GM23338 (cell line): Measurements from ENCODE around the gene MAPKAPK2. TPM values are rescaled to one million over a fixed set of nuclear protein-coding genes. Genes with fewer than 3 reads are reported as not detected.

Source experiments
- ATAC-seq: fragments of 200-7000 bp; cut with Tn5 transposase; 3 replicates; pipeline ENCODE4 v1.9.1; 2020
- DNase-seq: peaks from one replicate; pipeline ENCODE4 v3.0.0-alpha.2; 2015; ENCODE audit warnings: low spot score
- H2AFZ ChIP-seq: fragments of 200-600 bp; sonication (generic); 2 replicates; pipeline ENCODE4 v1.8.0; 2016; ENCODE audit warnings: antibody characterized with exemption, mild to moderate bottlenecking, moderate library complexity
- H3F3A ChIP-seq: fragments of 200-600 bp; sonication (generic); replicated peaks from 2 replicates; pipeline ENCODE4 v1.8.0; 2017; ENCODE audit warnings: antibody characterized with exemption, mixed run types, low read depth
- H3K27ac ChIP-seq: fragments of 200-600 bp; sonication (generic); 2 replicates; pipeline ENCODE4 v1.6.1; 2016; ENCODE audit warnings: low read depth
- H3K27me3 ChIP-seq: fragments of 200-600 bp; sonication (generic); 2 replicates; pipeline ENCODE4 v1.8.0; 2016; ENCODE audit warnings: mild to moderate bottlenecking, mixed run types, moderate library complexity; ENCODE audit not compliant: insufficient read depth
- H3K36me3 ChIP-seq: fragments of 200-600 bp; sonication (generic); 2 replicates; pipeline ENCODE4 v1.8.0; 2016; ENCODE audit warnings: mild to moderate bottlenecking; ENCODE audit not compliant: insufficient read depth
- H3K4me1 ChIP-seq: fragments of 200-600 bp; sonication (generic); 2 replicates; pipeline ENCODE4 v1.8.0; 2016; ENCODE audit warnings: mild to moderate bottlenecking, moderate library complexity; ENCODE audit not compliant: insufficient read depth
- H3K4me2 ChIP-seq: fragments of 200-600 bp; sonication (generic); 2 replicates; pipeline ENCODE4 v1.7.1; 2017; ENCODE audit warnings: mixed run types
- H3K4me3 ChIP-seq: fragments of 200-600 bp; sonication (generic); 2 replicates; pipeline ENCODE4 v1.6.1; 2016; ENCODE audit warnings: mixed run types
- H3K79me2 ChIP-seq: fragments of 200-600 bp; sonication (generic); replicated peaks from 2 replicates; pipeline ENCODE4 v1.8.0; 2017; ENCODE audit warnings: mild to moderate bottlenecking; ENCODE audit not compliant: insufficient read depth
- H3K9me2 ChIP-seq: fragments of 200-600 bp; sonication (generic); 2 replicates; pipeline ENCODE4 v1.8.0; 2017; ENCODE audit not compliant: insufficient read depth
- H4K20me1 ChIP-seq: fragments of 200-600 bp; sonication (generic); replicated peaks from 2 replicates; pipeline ENCODE4 v1.8.0; 2017; ENCODE audit warnings: mild to moderate bottlenecking; ENCODE audit not compliant: insufficient read depth
- H3K27ac Mint-ChIP-seq: 2 replicates; pipeline ENCODE4 v1.8.0; 2020; ENCODE audit warnings: inconsistent platforms, mild to moderate bottlenecking, moderate library complexity, mixed read lengths
- H3K27me3 Mint-ChIP-seq: 3 replicates; pipeline ENCODE4 v1.8.0; 2022; ENCODE audit warnings: low read depth, mild to moderate bottlenecking, moderate library complexity, mixed read lengths, inconsistent platforms; ENCODE audit not compliant: insufficient read depth, poor library complexity
- H3K36me3 Mint-ChIP-seq: 3 replicates; pipeline ENCODE4 v1.8.0; 2021; ENCODE audit warnings: low read depth, mild to moderate bottlenecking, inconsistent platforms, moderate library complexity, mixed read lengths
- H3K4me1 Mint-ChIP-seq: 3 replicates; pipeline ENCODE4 v1.8.0; 2020; ENCODE audit warnings: mild to moderate bottlenecking, inconsistent platforms, mixed read lengths
- H3K4me3 Mint-ChIP-seq: 3 replicates; pipeline ENCODE4 v1.8.0; 2021; ENCODE audit warnings: moderate library complexity, mild to moderate bottlenecking, inconsistent platforms, mixed read lengths
- H3K9me3 Mint-ChIP-seq: 3 replicates; pipeline ENCODE4 v1.8.0; 2020; ENCODE audit warnings: moderate library complexity, mild to moderate bottlenecking, inconsistent platforms, mixed read lengths
- CREB1 ChIP-seq: fragments of 250-450 bp; sonication (Bioruptor Pico); IDR thresholded peaks from 2 replicates; pipeline ENCODE4 v1.5.0; 2020; ENCODE audit warnings: low read depth, mild to moderate bottlenecking, moderate library complexity
- CTCF ChIP-seq, 2 experiments: fragments of 200-600 bp in 1 of 2; sonication (generic) in 1 of 2; conservative IDR thresholded peaks; 2 replicates each; pipeline versions ENCODE4 v1.5.1 to v1.6.1; 2016 to 2017; ENCODE audit warnings: antibody characterized with exemption in 2 of 2, low read depth in 2 of 2, mild to moderate bottlenecking in 2 of 2, moderate library complexity in 1 of 2
- ETS1 ChIP-seq: IDR thresholded peaks from 2 replicates; pipeline ENCODE4 v1.6.1; 2016; ENCODE audit warnings: antibody characterized with exemption
- EZH2 ChIP-seq: fragments of 200-600 bp; sonication (generic); IDR thresholded peaks from one replicate; pipeline ENCODE4 v1.8.0; 2017; ENCODE audit warnings: antibody characterized with exemption, mild to moderate bottlenecking, low read depth; ENCODE audit not compliant: unreplicated experiment
- EZH2phosphoT487 ChIP-seq: fragments of 200-600 bp; sonication (generic); IDR thresholded peaks from one replicate; pipeline ENCODE4 v1.8.1; 2018; ENCODE audit warnings: antibody characterized with exemption; ENCODE audit not compliant: unreplicated experiment
- JUNB ChIP-seq: IDR thresholded peaks from one replicate; pipeline ENCODE4 v1.6.1; 2016; ENCODE audit warnings: antibody characterized with exemption; ENCODE audit not compliant: unreplicated experiment
- POLR2AphosphoS5 ChIP-seq: IDR thresholded peaks from 2 replicates; pipeline ENCODE4 v1.6.1; 2016; ENCODE audit warnings: antibody characterized with exemption, low read depth
- REST ChIP-seq: IDR thresholded peaks from one replicate; pipeline ENCODE4 v1.6.1; 2018; ENCODE audit warnings: antibody characterized with exemption; ENCODE audit not compliant: unreplicated experiment
- STAT1 ChIP-seq: IDR thresholded peaks from one replicate; pipeline ENCODE4 v1.6.1; 2016; ENCODE audit warnings: antibody characterized with exemption; ENCODE audit not compliant: unreplicated experiment
- ZNF114 ChIP-seq: fragments of 250-450 bp; sonication (Bioruptor Pico); IDR thresholded peaks from 2 replicates; pipeline ENCODE4 v1.5.0; 2020; ENCODE audit warnings: mild to moderate bottlenecking, moderate library complexity
- ZNF331 ChIP-seq: fragments of 250-450 bp; sonication (Bioruptor Pico); IDR thresholded peaks from 2 replicates; pipeline ENCODE4 v1.5.0; 2020; ENCODE audit warnings: low read depth, mild to moderate bottlenecking, moderate library complexity
- ZNF462 ChIP-seq: fragments of 250-450 bp; sonication (Bioruptor Pico); IDR thresholded peaks from 2 replicates; pipeline ENCODE4 v1.5.0; 2020; ENCODE audit warnings: mild to moderate bottlenecking, moderate library complexity
- polyA plus RNA-seq: library from polyadenylated mRNA; unstranded; fragments of >200 nt; fragmentation: Nextera tagmentation; extraction: Ambion mirVana; gene quantifications from 2 replicates; pipeline ENCODE4 v1.2.1, GENCODE V29; 2016
- total RNA-seq: library from RNA; depleted of rRNA; stranded (reverse); fragments of >200 nt; shearing (Covaris generic); gene quantifications from 2 replicates; pipeline ENCODE4 v1.2.3, GENCODE V29; 2014

Gene MAPKAPK2
- total and polyA plus RNA-seq, 2 experiments from 2014 or later: 10.1 to 30.4 TPM

GRCh38 chr1:206708882-206709281 is 24.2 kb downstream of the MAPKAPK2 start:
- Histone ChIP-seq H3K36me3 (no peaks in the 10 kb centered on the region), H3K4me2 (no peak overlapping the region), H3F3A (no peaks in the 10 kb centered on the region), H3K27me3 (no peaks in the 10 kb centered on the region), H3K27ac (no peak overlapping the region), H3K4me1 (peaks cover 42% of the 10 kb centered on the region), H4K20me1 (peaks cover 36% of the 10 kb centered on the region), H3K4me3 (no peak overlapping the region), H2AFZ (no peak overlapping the region), H3K79me2 (peaks cover 95% of the 10 kb centered on the region), H3K9me2 (no peaks in the 10 kb centered on the region)
- Mint-ChIP-seq H3K9me3 (no peaks in the 10 kb centered on the region), H3K4me1 (peaks cover 64% of the 10 kb centered on the region), H3K27me3 (no peaks in the 10 kb centered on the region), H3K4me3 (no peak overlapping the region), H3K27ac (no peak overlapping the region), H3K36me3 (no peaks in the 10 kb centered on the region)
- ATAC-seq (no peak), DNase-seq (no peak)
- no peak for TF ChIP-seq EZH2
- no peak for TF ChIP-seq ZNF462 (CRISPR knock-in tag)
- no peak for TF ChIP-seq CTCF (conservative IDR thresholded peaks at IDR 0.05; ENCODE audit: low read depth in 2 of 2)
- TF ChIP-seq CREB1: no peak
- TF ChIP-seq REST: no peak
- no peak for TF ChIP-seq ETS1
- TF ChIP-seq ZNF114 (CRISPR knock-in tag): no peak
- no peak for TF ChIP-seq JUNB
- TF ChIP-seq ZNF331: no peak
- TF ChIP-seq STAT1: no peak
- TF ChIP-seq EZH2phosphoT487: no peak
- TF ChIP-seq POLR2AphosphoS5: no peak
